HG03064 (cell line): ENCODE measurements around the gene DSCAML1.
"Not testable (repeated sequence)": the region's sequence is repeated elsewhere in the genome, so short reads cannot be mapped to it uniquely, and the experiment has no call there.

Experiments
- ATAC-seq: cut with Tn5 transposase; IDR thresholded peaks from one replicate; pipeline ENCODE4 v1.9.1; 2021; ENCODE audit warnings: low read depth; ENCODE audit not compliant: unreplicated experiment

DSCAML1 gene

DNA sequence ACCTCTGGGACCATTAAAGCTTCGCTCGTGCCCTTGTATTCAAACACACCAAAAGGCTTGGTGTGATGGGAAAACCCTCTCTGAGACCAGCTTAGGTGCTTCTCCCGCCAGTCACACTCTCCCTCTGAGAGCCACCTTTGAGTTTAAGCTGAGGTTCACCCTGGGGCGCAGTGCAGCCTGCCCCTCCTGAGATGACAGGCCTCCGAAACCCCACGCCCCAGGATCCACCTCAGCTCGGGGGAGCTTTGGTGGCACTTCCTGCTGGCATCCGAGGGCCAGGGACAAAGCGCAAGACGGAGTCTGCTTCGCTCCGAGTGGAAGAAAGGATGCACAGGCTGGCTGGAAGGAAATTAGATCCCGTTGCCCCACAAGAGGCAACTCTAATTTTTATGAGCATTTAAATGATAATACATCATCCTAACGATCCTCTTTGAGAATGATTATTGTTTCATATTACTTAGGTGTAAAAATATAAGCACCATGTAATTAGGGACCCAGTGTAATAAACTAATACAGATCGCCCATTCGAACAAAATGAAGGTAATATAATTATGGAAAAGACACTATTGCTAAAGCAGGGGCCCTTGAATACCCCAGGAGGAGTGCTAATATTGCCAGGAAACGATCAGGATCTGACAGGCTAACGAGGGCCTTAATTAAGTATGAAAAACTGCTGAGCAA is 334.7 kb downstream of the DSCAML1 start:
- no peak for ATAC-seq

- no peak for ATAC-seq
Measured at GRCh38 chr11:117461396-117462182, 335.4 kb downstream of the DSCAML1 start.

- ATAC-seq, result no peak
Measured at GRCh38 chr11:117459979-117460300, 337.1 kb downstream of the DSCAML1 start.

- ATAC-seq, result no peak
Measured at GRCh38 chr11:117459123-117459978, 337.7 kb downstream of the DSCAML1 start.

GRCh38 chr11:117458275-117459122 is 338.5 kb downstream of the DSCAML1 start:
- ATAC-seq, result no peak

DNA sequence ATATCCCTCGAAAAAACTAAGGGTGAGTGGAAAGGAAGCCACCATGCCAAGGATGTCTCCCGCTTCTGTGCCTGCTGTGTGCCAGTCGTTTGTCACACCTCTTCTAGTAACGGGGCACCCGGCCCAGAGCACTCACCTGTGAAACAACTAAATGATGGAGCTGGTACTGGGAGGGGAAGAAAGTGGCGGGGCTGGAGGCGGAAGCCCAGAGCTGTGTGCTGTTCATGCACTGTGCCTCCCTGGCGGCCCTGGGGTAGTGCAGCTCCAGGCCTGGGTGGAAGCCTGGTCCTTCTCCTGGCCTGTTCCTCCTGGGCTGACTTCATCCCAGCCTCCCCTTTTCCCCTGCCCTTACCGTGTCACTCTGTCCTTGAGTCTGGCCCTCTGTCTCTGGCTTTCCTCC is 339.2 kb downstream of the DSCAML1 start:
- no peak for ATAC-seq

DNA sequence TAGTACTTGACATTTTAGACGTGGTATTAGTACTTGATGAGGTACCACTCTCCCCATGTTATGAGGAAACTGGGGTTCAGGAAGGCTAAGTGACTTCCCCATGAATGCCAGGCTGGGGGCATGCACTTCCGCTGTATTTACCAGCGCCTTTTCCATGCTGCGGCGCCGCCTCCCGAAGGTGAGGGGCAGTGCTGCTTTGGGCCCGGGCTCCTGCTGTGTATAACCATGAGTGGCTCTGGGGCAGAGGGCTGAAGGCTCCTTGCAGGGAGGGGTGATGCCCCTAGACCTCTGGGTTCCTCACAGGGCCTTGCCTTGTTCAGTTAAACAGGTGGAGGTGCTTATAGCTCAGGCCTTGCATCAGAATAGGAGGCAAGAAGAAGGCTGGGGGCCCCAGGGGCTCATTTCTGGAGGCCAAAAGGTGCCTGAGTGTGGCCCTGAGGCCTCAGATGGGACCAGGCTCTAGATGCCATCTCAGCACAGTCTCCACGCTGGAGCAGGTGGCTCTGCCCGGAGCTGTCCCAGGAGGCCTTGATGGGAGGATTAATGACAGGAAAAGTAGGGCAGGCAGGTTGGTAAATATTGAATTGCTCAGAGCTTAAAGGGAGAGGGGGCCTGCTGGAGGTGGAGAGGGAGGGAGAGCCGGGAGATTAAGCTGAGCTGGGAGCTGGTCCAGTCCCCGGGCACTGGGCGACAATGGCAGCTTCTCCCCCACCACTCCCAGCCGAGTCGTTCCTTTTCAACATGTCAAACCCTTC is 339.8 kb downstream of the DSCAML1 start:
- ATAC-seq, result no peak

DNA sequence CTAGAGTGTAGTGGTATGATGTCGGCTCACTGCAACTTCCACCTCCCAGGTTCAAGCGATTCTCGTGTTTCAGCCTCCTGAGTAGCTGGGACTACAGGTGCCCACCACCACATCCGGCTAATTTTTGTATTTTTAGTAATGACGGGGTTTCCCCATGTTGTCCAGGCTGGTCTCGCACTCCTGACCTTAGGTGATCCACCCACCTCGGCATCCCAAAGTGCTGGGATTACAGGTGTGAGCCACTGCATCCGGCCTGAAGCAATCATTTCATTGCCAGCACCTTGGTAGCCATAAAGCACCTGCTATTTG is 340.3 kb downstream of the DSCAML1 start:
- not testable (repeated sequence) for ATAC-seq

DNA sequence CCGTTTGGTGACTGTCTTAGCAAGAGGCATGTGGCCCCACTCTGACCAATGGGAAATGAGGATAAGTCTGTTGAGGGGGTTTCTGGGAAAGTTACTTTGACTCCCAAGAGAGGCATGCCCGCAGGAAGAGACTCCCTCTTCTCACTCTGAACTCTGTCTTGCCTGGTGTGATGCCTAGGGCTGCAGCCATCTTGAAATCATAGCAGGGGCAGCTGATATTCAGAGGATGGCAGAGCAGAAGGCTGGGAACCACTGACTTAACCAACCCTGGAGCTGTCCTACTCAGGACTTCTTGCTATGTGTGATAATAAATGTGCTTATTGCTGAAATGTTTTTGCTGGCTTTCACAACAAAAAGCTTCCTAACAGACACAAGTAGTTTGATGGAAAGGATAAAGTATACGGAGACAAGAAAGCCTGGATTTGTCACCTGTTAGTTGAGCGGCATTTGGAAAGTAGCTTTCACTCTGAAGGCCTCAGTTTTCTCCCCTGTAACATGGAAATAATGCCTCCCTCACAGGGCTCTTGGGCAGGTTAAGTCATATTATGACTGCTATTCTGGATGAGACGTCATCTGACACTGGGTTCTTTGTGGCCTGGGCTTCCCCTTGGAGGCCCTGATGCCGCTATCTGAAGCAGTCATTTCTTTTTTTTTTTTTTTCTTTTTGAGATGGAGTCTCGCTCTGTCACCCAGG is 340.8 kb downstream of the DSCAML1 start:
- ATAC-seq, result no peak

DNA sequence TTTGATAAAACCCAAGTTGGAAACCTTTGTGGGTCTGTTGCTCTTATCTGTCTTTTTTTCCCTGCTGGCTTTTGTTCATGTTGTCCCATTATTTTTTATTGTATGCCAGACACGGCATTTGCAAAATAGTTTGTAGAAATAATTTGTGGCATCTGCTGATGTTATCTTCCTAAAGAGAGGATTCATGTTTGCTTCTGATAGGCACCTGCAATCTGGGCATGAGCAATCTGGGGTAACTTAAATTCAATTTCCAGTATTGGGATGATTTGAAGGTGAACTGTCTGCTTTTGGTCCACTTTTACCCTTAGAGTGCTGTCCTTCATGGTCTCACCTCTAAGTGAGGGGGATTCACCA is 342.5 kb downstream of the DSCAML1 start:
- no peak for ATAC-seq

GRCh38 chr11:117453886-117454563 is 343.0 kb downstream of the DSCAML1 start:
- no peak for ATAC-seq

GRCh38 chr11:117449111-117449693 is 347.8 kb downstream of the DSCAML1 start:
- ATAC-seq, result no peak

DNA sequence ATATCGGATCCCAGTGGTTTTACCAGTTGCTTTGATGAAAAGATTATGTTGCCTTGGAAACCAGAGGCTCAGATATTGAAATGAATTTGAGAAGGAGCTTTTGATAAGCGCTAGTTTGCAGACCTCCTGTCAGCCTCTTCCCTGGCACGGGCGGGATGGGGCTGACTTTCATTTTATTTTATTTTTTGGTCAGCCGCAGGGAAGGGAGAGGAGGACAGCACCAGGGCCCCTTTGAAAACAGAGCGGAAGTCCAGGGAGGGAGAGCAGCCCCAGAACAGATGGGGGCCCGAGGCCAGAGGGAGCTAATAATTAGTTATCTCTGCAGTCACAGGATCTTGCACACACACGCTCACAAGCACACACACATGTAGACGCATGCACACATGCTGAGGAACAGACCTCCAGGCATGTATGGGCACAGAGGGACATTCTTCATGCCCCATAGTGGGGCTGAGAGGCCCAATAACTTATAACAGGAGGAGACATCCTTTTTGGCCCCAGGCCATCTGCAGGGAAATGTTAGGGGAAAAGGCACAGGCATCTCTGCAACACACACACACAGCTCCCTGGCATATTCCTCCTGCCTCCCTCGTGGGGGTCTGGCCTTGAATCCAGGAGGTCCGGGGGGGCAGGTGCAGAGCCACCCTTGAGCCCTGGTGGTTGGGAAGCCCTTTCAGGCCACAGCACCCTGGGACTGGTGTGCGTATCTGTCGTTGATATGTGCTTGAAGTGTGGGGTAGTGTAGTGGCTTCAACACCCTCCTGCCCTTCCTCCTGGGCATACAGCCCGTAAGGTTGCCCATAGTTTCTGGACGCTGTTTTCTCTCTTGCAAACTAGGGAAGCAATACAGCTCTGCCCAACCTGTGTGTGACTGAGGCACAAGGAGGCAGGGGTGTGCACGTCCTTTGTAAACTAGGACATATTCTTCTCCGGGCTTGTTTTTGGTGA is 352.0 kb downstream of the DSCAML1 start:
- no peak for ATAC-seq

GRCh38 chr11:117444256-117444655 is 352.8 kb downstream of the DSCAML1 start:
- ATAC-seq, result no peak

- no peak for ATAC-seq
Measured at GRCh38 chr11:117443266-117444186, 353.5 kb downstream of the DSCAML1 start.

- no peak for ATAC-seq
Measured at GRCh38 chr11:117442869-117443239, 354.2 kb downstream of the DSCAML1 start.
